Calu3 (cell line): ENCODE results near the gene PEX5. TPM values are rescaled to one million over a fixed set of nuclear protein-coding genes. Genes with fewer than 3 reads are reported as not detected.

Experiments
- BruUV-seq: library from RNA; stranded (reverse); fragments of 400-500 nt; replicated peaks from 2 replicates; lab custom pipeline; 2021; lab: Mats Ljungman, UMichigan
- CTCF ChIA-PET: fragments of 300-600 bp; sonication (Branson Sonifier 250); formaldehyde crosslinking; loops from one replicate; lab custom pipeline; 2022; ENCODE audit warnings: antibody characterized with exemption; lab: Charles Lee
- DNase-seq: peaks from one replicate; pipeline ENCODE4 v3.0.0; 2022
- H3K27ac Mint-ChIP-seq: one replicate; pipeline ENCODE4 v1.8.0; 2022; ENCODE audit warnings: mixed read lengths; ENCODE audit not compliant: unreplicated experiment
- H3K27me3 Mint-ChIP-seq: one replicate; pipeline ENCODE4 v1.8.0; 2022; ENCODE audit warnings: mixed read lengths; ENCODE audit not compliant: unreplicated experiment
- H3K36me3 Mint-ChIP-seq: one replicate; pipeline ENCODE4 v1.8.0; 2022; ENCODE audit warnings: mild to moderate bottlenecking, moderate library complexity, mixed read lengths; ENCODE audit not compliant: insufficient read depth, unreplicated experiment
- H3K4me1 Mint-ChIP-seq: one replicate; pipeline ENCODE4 v1.8.0; 2022; ENCODE audit warnings: mild to moderate bottlenecking, low read depth, mixed read lengths; ENCODE audit not compliant: unreplicated experiment
- H3K4me3 Mint-ChIP-seq: one replicate; pipeline ENCODE4 v1.8.0; 2022; ENCODE audit warnings: mild to moderate bottlenecking, low read depth, moderate library complexity, mixed read lengths; ENCODE audit not compliant: unreplicated experiment
- H3K9me3 Mint-ChIP-seq: one replicate; pipeline ENCODE4 v1.8.0; 2022; ENCODE audit warnings: low read depth, mixed read lengths; ENCODE audit not compliant: unreplicated experiment
- intact Hi-C: fragments of 100-400 bp; cut with micrococcal nuclease; formaldehyde crosslinking; loops from one replicate; pipeline ENCODE4 v1.10.0; 2022; ENCODE audit not compliant: unreplicated experiment
- total RNA-seq: library from RNA; stranded (reverse); gene quantifications from 2 replicates; pipeline ENCODE4 v1.2.3, GENCODE V29; 2022
- TF ChIP-seq, protein P1 (sequence below): fragments of 200-600 bp; IDR thresholded peaks from one replicate; pipeline ENCODE4 v1.8.0; 2022; ENCODE audit warnings: antibody characterized with exemption; ENCODE audit not compliant: unreplicated experiment

PEX5 gene
- total RNA-seq, 1 experiment from 2014 or later, result 36.8 TPM

GRCh38 chr12:7193674-7194073, 4.2 kb downstream of the PEX5 start:
- H3K4me3 Mint-ChIP-seq, result no peak overlapping the region
- BruUV-seq, result no TSS peak

DNA sequence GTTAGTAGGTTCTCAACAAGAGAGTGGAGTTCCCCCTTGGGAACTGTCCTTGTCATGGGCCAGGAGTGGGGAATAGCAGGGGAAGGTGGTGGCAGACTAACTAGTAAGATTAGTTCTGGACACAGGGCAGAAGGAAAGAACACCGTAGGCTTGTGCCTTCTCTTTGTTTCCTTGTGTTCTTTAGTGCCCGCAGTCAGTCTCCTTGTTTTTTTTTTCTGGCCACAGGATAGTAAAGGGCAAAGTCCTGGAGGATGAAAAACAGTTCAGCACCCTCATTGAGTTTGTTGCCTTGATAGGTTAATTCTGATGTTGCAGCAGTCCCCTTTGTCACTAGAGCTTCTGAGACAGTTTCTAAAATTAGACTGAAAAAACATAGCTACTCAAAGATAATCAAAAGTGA, 8.4 kb downstream of the PEX5 start:
- no peaks in the 10 kb centered on the region for H3K27me3 Mint-ChIP-seq
- TF ChIP-seq, protein P1, sequence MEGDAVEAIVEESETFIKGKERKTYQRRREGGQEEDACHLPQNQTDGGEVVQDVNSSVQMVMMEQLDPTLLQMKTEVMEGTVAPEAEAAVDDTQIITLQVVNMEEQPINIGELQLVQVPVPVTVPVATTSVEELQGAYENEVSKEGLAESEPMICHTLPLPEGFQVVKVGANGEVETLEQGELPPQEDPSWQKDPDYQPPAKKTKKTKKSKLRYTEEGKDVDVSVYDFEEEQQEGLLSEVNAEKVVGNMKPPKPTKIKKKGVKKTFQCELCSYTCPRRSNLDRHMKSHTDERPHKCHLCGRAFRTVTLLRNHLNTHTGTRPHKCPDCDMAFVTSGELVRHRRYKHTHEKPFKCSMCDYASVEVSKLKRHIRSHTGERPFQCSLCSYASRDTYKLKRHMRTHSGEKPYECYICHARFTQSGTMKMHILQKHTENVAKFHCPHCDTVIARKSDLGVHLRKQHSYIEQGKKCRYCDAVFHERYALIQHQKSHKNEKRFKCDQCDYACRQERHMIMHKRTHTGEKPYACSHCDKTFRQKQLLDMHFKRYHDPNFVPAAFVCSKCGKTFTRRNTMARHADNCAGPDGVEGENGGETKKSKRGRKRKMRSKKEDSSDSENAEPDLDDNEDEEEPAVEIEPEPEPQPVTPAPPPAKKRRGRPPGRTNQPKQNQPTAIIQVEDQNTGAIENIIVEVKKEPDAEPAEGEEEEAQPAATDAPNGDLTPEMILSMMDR, result no peak
- H3K9me3 Mint-ChIP-seq, result no peaks in the 10 kb centered on the region
- no TSS peak for BruUV-seq
- H3K36me3 Mint-ChIP-seq, result peaks cover 13% of the 10 kb centered on the region
- intact Hi-C loops, result no loop called here
- CTCF ChIA-PET, result interaction anchor here (0.6 kb wide), 1 partner anchor 655 kb away, joined by 3 read pairs; no protein-coding TSS in a partner anchor
- DNase-seq, result no peak
- H3K27ac Mint-ChIP-seq, result no peak overlapping the region
- H3K4me3 Mint-ChIP-seq, result no peak overlapping the region
- H3K4me1 Mint-ChIP-seq, result peaks cover 18% of the 10 kb centered on the region

More at GRCh38 chr12:7193674-7194073, 4.2 kb downstream of the PEX5 start:
- H3K27me3 Mint-ChIP-seq, result no peaks in the 10 kb centered on the region
- peaks cover 34% of the 10 kb centered on the region for H3K4me1 Mint-ChIP-seq
- TF ChIP-seq, protein P1, result no peak
- no peak overlapping the region for H3K27ac Mint-ChIP-seq
- intact Hi-C loops, result no loop called here
- H3K9me3 Mint-ChIP-seq, result no peaks in the 10 kb centered on the region
- H3K36me3 Mint-ChIP-seq, result peaks cover 23% of the 10 kb centered on the region
- DNase-seq, result no peak
- CTCF ChIA-PET, result interaction anchor here (0.8 kb wide), 1 partner anchor 108 kb away, joined by 3 read pairs; no protein-coding TSS in a partner anchor

DNA sequence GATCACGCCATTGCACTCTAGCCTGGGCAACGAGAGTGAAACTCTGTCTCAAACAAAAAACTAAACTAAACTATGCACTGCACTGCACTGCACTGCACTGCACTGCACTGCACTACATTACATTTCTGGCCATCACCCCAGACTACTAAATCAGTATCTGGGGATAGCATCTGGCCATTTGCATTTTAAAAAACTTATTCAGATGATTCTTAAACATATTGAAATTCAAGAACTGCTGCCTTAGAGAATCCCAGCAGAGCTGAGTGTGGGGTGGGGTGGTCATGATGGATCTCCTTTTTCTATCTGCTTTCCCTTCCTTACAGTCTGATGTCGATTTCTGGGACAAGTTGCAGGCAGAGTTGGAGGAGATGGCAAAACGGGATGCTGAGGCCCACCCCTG, 13.6 kb downstream of the PEX5 start:
- Mint-ChIP-seq H3K4me3 (no peak overlapping the region), H3K27ac (no peak overlapping the region), H3K9me3 (no peaks in the 10 kb centered on the region), H3K36me3 (peaks cover 18% of the 10 kb centered on the region), H3K27me3 (no peaks in the 10 kb centered on the region), H3K4me1 (no peaks in the 10 kb centered on the region)
- CTCF ChIA-PET, result interaction anchor here (0.5 kb wide), 1 partner anchor 155 kb away, joined by 4 read pairs; no protein-coding TSS in a partner anchor
- BruUV-seq, result no TSS peak
- DNase-seq, result no peak
- TF ChIP-seq, protein P1, result no peak
- intact Hi-C loops, result no loop called here

GRCh38 chr12:7205091-7205490, 15.6 kb downstream of the PEX5 start:
- no TSS peak for BruUV-seq
- intact Hi-C loops, result no loop called here

More at GRCh38 chr12:7205091-7205490, 15.6 kb downstream of the PEX5 start:
- no peaks in the 10 kb centered on the region for H3K9me3 Mint-ChIP-seq
- TF ChIP-seq, protein P1, result no peak
- DNase-seq, result no peak
- CTCF ChIA-PET, result no interaction called here
- no peaks in the 10 kb centered on the region for H3K4me1 Mint-ChIP-seq
- H3K27me3 Mint-ChIP-seq, result no peaks in the 10 kb centered on the region
- no peak overlapping the region for H3K27ac Mint-ChIP-seq
- H3K36me3 Mint-ChIP-seq, result peaks cover 37% of the 10 kb centered on the region
- no peak overlapping the region for H3K4me3 Mint-ChIP-seq
